ENCODE measurements around the gene ANKRD44. TPM values are rescaled to one million over a fixed set of nuclear protein-coding genes. Genes with fewer than 3 reads are reported as not detected.
"Not testable (repeated sequence)": the region's sequence is repeated elsewhere in the genome, so short reads cannot be mapped to it uniquely, and the experiment has no call there.

Gene ANKRD44
- total RNA-seq, 1 donor from 2014 or later: 12.0 TPM

DNA sequence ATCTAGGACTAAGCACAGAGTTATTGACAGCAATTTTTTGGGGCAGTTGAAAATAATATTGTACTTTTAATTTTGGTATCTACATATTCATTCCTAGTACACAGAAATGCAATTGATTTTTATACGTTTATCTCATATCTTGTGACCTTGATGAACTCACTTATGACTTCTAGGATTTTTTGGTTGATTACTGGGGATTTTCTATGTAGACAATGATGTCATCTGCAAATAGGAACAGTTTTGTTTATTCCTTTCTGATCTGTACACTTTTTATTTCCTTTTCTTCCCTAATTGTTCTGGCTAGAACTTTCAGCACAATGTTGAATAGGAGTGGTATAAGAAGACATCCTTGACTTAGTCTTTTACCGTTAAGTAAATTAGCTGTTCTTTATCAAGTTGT, 240.6 kb downstream of the ANKRD44 start:
- Mint-ChIP-seq H3K4me1 (ENCODE audit: low read depth, unreplicated experiment) (peaks cover 5% of the 10 kb centered on the region), H3K4me3 (ENCODE audit: unreplicated experiment) (no peak overlapping the region), H3K27me3 (ENCODE audit: unreplicated experiment) (no peaks in the 10 kb centered on the region), H3K9me3 (ENCODE audit: unreplicated experiment) (peaks cover 1% of the 10 kb centered on the region), H3K36me3 (ENCODE audit: unreplicated experiment) (peaks cover 4% of the 10 kb centered on the region), H3K27ac (ENCODE audit: unreplicated experiment) (no peak overlapping the region)
- TF ChIP-seq, protein P1, sequence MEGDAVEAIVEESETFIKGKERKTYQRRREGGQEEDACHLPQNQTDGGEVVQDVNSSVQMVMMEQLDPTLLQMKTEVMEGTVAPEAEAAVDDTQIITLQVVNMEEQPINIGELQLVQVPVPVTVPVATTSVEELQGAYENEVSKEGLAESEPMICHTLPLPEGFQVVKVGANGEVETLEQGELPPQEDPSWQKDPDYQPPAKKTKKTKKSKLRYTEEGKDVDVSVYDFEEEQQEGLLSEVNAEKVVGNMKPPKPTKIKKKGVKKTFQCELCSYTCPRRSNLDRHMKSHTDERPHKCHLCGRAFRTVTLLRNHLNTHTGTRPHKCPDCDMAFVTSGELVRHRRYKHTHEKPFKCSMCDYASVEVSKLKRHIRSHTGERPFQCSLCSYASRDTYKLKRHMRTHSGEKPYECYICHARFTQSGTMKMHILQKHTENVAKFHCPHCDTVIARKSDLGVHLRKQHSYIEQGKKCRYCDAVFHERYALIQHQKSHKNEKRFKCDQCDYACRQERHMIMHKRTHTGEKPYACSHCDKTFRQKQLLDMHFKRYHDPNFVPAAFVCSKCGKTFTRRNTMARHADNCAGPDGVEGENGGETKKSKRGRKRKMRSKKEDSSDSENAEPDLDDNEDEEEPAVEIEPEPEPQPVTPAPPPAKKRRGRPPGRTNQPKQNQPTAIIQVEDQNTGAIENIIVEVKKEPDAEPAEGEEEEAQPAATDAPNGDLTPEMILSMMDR (IDR thresholded peaks at IDR 0.05; ENCODE audit: partially characterized antibody, unreplicated experiment): no peak
- DNase-seq: no peak

DNA sequence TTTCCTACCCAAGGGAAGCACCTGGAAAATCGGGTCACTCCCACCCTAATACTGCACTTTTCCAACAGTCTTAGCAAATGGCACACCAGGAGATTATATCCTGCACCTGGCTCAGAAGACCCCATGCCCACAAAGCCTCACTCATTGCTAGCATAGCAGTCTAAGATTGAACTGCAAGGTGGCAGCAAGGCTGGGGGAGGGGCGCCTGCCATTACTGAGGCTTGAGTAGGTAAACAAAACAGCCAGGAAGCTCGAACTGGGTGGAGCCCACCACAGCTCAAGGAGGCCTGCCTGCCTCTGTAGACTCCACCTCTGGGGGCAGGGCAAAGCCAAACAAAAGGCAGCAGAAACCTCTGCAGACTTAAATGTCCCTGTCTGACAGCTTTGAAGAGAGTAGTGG, 248.0 kb downstream of the ANKRD44 start:
- H3K9me3 Mint-ChIP-seq (ENCODE audit: unreplicated experiment); DNase-seq; H3K27me3 Mint-ChIP-seq (ENCODE audit: unreplicated experiment); H3K4me1 Mint-ChIP-seq (ENCODE audit: low read depth, unreplicated experiment); H3K27ac Mint-ChIP-seq (ENCODE audit: unreplicated experiment); H3K4me3 Mint-ChIP-seq (ENCODE audit: unreplicated experiment); H3K36me3 Mint-ChIP-seq (ENCODE audit: unreplicated experiment): not testable (repeated sequence)

DNA sequence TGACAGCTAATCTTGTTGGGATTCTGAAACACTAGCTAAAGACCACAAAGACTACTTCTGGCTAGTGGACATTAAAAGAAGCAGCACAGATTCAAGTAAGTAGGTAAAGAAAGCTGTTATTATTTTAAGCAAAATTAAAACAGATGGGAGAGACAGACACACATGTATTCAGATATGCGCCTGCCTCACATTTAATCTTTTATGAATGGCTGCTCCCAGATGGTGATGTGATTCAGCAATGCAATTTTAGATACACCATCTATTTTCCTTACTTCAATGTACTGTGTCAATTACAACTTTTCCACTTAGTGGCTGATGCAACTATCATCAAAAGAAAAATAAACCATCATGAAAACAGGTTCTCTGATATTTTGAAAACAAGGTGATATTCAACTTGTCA, 251.1 kb downstream of the ANKRD44 start:
- H3K27me3 Mint-ChIP-seq (ENCODE audit: unreplicated experiment): peaks cover 3% of the 10 kb centered on the region
- peaks cover 3% of the 10 kb centered on the region for H3K9me3 Mint-ChIP-seq (ENCODE audit: unreplicated experiment)
- H3K27ac Mint-ChIP-seq (ENCODE audit: unreplicated experiment): no peak overlapping the region
- no peak overlapping the region for H3K4me3 Mint-ChIP-seq (ENCODE audit: unreplicated experiment)
- no peaks in the 10 kb centered on the region for H3K4me1 Mint-ChIP-seq (ENCODE audit: low read depth, unreplicated experiment)
- H3K36me3 Mint-ChIP-seq (ENCODE audit: unreplicated experiment): peaks cover 16% of the 10 kb centered on the region
- no peak for DNase-seq
- TF ChIP-seq, protein P1 (IDR thresholded peaks at IDR 0.05; ENCODE audit: partially characterized antibody, unreplicated experiment): no peak

DNA sequence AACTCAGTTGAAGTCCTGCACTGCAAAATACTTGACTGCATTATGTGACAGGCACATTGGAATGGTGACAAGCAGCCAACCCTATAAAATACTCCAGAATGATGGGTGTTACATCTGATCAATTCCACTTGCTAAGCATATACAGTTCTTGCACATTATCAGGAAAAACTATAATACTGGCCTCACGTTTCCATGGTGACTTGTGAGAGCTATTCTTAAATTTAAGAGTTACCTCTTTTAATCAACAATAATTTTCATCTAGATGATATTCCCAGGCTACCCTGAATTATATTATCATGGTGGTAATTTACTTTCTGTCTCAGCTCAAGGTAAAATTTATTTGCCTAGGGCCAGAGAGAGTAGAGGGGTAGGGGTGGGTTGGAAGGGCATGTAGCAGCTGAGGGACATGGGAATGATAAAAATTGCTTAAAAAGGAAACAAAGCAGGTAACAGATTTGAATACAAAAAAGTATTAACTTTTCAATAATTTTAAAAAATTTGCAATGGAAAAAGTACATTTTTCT, 251.7 kb downstream of the ANKRD44 start:
- Mint-ChIP-seq H3K27me3 (ENCODE audit: unreplicated experiment) (no peaks in the 10 kb centered on the region), H3K36me3 (ENCODE audit: unreplicated experiment) (peaks cover 16% of the 10 kb centered on the region), H3K9me3 (ENCODE audit: unreplicated experiment) (no peaks in the 10 kb centered on the region), H3K27ac (ENCODE audit: unreplicated experiment) (no peak overlapping the region), H3K4me1 (ENCODE audit: low read depth, unreplicated experiment) (no peaks in the 10 kb centered on the region), H3K4me3 (ENCODE audit: unreplicated experiment) (no peak overlapping the region)
- TF ChIP-seq, protein P1 (IDR thresholded peaks at IDR 0.05; ENCODE audit: partially characterized antibody, unreplicated experiment): no peak
- no peak for DNase-seq

DNA sequence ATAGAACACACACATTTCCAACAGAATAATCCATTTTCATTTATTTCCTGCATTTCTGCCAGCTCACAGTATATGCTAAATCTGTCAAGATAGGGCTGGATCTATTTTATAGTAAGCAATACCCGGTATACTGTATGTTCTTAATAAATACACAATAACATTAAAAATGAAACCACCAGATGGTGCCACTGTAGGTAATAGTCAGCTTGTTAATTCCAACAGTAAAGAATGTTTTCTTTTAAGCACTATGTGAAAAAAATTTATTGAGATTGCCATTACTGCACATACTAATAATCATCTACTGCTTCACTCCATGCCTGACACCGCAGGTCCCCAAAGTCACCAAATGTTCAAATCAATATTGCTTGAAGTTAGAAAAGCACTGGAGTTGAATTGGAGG, 252.6 kb downstream of the ANKRD44 start:
- Mint-ChIP-seq H3K27me3 (ENCODE audit: unreplicated experiment) (no peaks in the 10 kb centered on the region), H3K9me3 (ENCODE audit: unreplicated experiment) (no peaks in the 10 kb centered on the region), H3K27ac (ENCODE audit: unreplicated experiment) (no peak overlapping the region), H3K36me3 (ENCODE audit: unreplicated experiment) (peaks cover 16% of the 10 kb centered on the region), H3K4me1 (ENCODE audit: low read depth, unreplicated experiment) (no peaks in the 10 kb centered on the region), H3K4me3 (ENCODE audit: unreplicated experiment) (no peak overlapping the region)
- DNase-seq: no peak
- TF ChIP-seq, protein P1 (IDR thresholded peaks at IDR 0.05; ENCODE audit: partially characterized antibody, unreplicated experiment): no peak
